Stimulated activated CD4-positive, alpha-beta T cell treated with anti-CD3 and anti-CD28 coated beads, Interleukin-2, amount 100 ng/mL, for 48 hours (primary cell): ENCODE measurements around the gene CCSAP.
"Not testable (repeated sequence)": the region's sequence is repeated elsewhere in the genome, so short reads cannot be mapped to it uniquely, and the experiment has no call there.

Source experiments
- DNase-seq, 2 donors: peaks; one replicate each; pipeline ENCODE4 v3.0.0-alpha.2; 2020

The CCSAP gene

GRCh38 chr1:229364207-229365065 lies 21.6 kb upstream of the CCSAP start:
- DNase-seq: no peak

- no peak for DNase-seq
These were observed 20.9 kb upstream of the CCSAP start for GRCh38 chr1:229363723-229364122.

GRCh38 chr1:229360420-229360819 lies 17.6 kb upstream of the CCSAP start:
- no peak for DNase-seq

DNA sequence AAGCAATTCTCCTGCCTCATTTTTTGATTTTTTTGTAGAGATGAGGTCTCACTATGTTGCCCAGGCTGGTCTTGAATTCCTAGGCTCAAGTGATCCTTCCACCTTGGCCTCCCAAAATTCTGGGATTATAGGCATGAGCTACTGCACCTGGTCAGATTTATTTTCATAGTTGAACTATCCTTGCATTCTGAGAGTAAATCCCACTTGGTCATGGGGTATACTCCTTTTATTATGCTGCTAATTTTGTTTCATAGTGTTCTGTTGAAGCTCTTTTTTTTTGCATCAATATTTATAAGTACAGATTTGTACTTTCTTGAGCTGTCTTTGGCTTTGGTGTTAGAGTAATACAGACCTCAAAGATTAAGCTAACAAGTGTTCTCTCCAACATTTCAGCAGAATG lies 12.8 kb upstream of the CCSAP start:
- no peak for DNase-seq

GRCh38 chr1:229354226-229354625 lies 11.4 kb upstream of the CCSAP start:
- DNase-seq: no peak

DNA sequence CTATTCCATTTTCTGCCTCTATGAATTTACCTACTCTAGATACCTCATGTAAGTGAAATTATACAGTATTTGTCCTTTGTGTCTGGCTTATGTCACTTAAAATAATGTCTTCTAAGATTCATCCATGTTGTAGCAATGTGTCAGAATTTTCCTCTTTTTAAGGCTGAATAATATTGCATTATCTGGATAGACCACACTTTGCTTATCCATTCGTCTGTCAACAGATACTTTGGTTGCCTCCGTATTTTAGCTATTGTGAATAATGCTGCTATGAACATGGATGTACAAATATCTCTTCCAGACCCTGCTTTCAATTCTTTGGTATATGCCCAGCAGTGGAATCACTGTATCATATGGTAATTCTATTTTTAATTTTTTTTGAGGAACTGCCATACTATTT lies 10.1 kb upstream of the CCSAP start:
- DNase-seq: no peak

GRCh38 chr1:229349463-229350385 lies 6.9 kb upstream of the CCSAP start:
- no peak for DNase-seq

GRCh38 chr1:229347528-229347927 lies 4.7 kb upstream of the CCSAP start:
- no peak for DNase-seq

DNA sequence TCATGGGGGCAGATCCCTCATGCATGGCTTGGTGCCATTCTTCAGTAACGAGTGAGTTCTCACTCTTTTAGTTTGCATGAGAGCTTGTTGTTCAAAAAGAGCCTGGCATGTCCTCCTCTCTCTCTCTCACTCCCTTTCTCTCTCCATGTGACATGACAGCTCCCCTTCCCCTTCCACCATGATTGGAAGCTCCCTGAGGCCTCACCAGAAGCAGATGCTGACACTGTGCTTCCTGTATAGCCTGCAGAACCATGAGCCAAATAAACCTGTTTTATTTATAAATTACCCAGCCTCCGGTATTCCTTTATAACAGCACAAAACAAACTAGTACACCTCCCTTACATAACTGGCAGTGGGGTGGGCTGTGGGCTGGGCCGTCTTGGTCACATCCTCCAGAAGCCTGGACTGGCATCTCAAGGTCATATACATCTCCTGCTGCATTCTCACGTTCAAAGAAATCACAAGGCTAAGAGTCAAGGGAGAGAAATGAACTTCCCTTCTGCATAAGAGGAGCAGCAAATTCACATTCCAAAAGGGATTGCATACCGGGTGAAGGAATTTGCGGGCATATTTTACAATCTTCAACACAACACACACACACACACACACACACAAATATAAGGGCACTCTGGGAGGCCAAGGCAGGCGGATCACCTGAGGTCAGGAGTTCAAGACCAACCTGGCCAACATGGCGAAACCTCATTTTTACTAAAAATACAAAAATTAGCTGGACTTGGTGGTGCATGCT lies 2.3 kb upstream of the CCSAP start:
- DNase-seq: no peak

DNA sequence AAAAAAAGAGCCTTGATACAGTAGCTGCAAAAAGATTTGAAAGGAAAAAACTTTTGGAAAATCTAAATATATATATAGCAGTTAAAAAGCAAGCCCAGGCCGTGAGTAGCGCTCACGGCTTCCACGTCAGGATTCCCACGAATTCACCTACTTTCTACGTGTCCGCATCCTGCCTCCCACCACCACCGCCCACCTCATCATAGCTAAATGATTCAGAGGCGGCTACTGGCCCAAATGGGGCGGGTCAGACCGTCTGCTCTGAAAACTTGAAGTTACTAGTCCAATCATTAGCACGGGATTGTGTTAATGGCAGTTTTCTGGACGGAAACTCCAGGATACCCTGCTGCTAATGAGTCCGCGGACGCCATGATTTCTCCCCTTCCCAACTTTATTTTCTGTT lies 1.3 kb upstream of the CCSAP start:
- no peak for DNase-seq

GRCh38 chr1:229341774-229342655 lies 832 bp downstream of the CCSAP start:
- DNase-seq: peak; percentile 63 to 64

- no peak for DNase-seq
These were observed 2.4 kb downstream of the CCSAP start for GRCh38 chr1:229340496-229340895.

GRCh38 chr1:229339520-229339919 lies 3.3 kb downstream of the CCSAP start:
- no peak for DNase-seq

GRCh38 chr1:229339086-229339485 lies 3.8 kb downstream of the CCSAP start:
- DNase-seq: no peak

- DNase-seq: no peak
These were observed 6.5 kb downstream of the CCSAP start for GRCh38 chr1:229336345-229336744.

GRCh38 chr1:229334716-229335115 lies 8.1 kb downstream of the CCSAP start:
- no peak for DNase-seq

DNA sequence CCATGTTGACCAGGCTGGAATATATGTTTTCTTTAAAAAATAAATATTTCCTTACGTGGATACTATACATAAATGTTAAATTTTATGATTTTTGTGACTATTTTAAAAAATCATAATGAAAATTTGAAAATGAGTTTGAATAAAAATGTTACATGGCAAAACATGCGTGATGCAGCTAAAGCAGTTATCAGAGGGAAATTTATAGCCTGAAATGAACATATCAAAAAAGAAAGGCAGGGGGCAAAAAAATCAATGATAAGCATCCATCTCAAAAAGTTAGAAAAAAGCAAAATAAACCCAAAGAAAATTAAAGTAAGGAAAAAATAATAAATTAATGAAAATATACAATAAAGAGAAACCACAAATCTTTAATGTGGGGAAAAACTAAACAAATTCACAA lies 8.6 kb downstream of the CCSAP start:
- no peak for DNase-seq

DNA sequence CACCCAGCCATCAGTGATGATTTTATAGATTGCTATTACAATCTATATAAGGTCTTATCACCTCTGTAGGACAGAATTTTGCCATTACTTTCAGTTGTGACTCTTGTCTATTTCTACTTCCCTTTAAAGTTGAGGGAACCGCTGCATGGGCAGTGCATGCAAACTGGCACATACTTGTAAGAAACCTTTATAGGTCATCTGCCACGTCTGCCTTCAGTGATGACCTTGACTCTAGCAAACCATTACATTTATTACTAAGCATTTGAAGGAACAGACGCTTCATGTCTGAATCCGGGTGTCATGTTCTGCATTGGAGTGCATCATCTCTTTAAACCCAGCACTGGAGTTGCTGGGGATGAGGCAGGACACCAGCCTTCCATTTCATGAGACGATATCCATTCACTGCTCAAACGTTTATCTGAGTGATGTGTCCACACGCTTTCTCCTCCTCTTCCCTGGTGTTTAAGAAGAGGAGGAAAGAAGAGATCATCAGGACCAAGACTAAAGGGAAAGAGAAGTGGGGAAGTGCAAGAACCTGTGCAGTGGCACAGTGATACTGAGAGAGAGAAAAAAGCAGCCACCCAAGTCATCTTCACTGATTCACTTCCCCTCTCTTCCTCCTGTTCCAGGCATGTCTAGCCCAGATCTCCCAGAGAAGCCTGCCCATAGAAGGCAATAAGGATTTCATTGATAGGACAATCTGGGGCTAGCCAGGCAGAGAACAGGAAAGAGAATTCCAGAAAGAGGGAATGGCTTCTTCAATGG lies 14.1 kb downstream of the CCSAP start:
- DNase-seq: no peak

GRCh38 chr1:229327765-229328164 lies 15.1 kb downstream of the CCSAP start:
- DNase-seq: not testable (repeated sequence)

- DNase-seq: no peak
These were observed 16.2 kb downstream of the CCSAP start for GRCh38 chr1:229326601-229327000.

DNA sequence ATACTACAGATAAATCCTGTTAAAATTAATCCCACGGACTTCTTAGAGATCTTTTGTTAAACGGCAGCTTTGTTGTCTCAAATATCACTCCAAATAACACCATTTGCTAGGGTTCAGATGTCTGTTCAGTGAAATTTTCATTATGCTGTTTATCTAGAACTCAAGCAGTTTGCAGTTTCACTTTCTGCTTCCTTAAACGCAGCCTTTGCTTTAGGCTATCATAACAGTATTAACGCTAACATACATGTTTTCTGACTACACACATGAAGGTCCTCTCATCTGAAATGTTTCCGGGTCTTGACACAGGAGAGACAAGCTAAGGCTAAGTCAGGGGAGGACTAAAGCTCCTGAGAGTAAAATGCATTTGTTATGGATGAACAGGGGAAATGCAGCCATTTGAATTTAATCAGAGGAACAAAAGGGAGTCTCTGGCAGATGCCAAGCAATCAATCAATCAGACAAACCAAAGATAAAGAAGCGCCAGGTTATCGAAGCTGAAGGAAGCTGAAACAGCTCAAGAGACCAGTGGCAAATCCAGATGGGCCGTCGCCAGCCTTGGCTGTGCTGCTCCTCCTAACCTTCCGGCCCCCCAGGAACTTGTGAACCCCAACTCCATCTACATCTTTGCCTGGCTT lies 16.9 kb downstream of the CCSAP start:
- no peak for DNase-seq
